ENCODE results near the gene ZNF107.
"Not testable (repeated sequence)": the region's sequence is repeated elsewhere in the genome, so short reads cannot be mapped to it uniquely, and the experiment has no call there.

ZNF107 gene

GRCh38 chr7:64643566-64643965, 22.4 kb upstream of the ZNF107 start:
- no peak for DNase-seq (ENCODE audit: low read depth in 2 of 2)

GRCh38 chr7:64651203-64651602, 14.7 kb upstream of the ZNF107 start:
- DNase-seq (ENCODE audit: low read depth in 2 of 2) = no peak

- DNase-seq (ENCODE audit: low read depth in 2 of 2) = no peak
Observed at GRCh38 chr7:64651632-64652165, 14.2 kb upstream of the ZNF107 start.

- no peak for DNase-seq (ENCODE audit: low read depth in 2 of 2)
Observed at GRCh38 chr7:64653721-64654401, 12.1 kb upstream of the ZNF107 start.

GRCh38 chr7:64654796-64655548, 11.0 kb upstream of the ZNF107 start:
- no peak for DNase-seq (ENCODE audit: low read depth in 2 of 2)

- no peak for DNase-seq (ENCODE audit: low read depth in 2 of 2)
Observed at GRCh38 chr7:64655811-64656210, 10.1 kb upstream of the ZNF107 start.

- no peak for DNase-seq (ENCODE audit: low read depth in 2 of 2)
Observed at GRCh38 chr7:64656489-64656888, 9.4 kb upstream of the ZNF107 start.

- DNase-seq (ENCODE audit: low read depth in 2 of 2) = not testable (repeated sequence)
Observed at GRCh38 chr7:64662091-64662490, 3.8 kb upstream of the ZNF107 start.

- DNase-seq (ENCODE audit: low read depth in 2 of 2) = no peak
Observed at GRCh38 chr7:64666663-64667050, 724 bp downstream of the ZNF107 start.

GRCh38 chr7:64667311-64667710, 1.4 kb downstream of the ZNF107 start:
- DNase-seq (ENCODE audit: low read depth in 2 of 2) = no peak

GRCh38 chr7:64672414-64672813, 6.5 kb downstream of the ZNF107 start:
- no peak for DNase-seq (ENCODE audit: low read depth in 2 of 2)

- no peak for DNase-seq (ENCODE audit: low read depth in 2 of 2)
Observed at GRCh38 chr7:64685091-64685490, 19.2 kb downstream of the ZNF107 start.

- DNase-seq (ENCODE audit: low read depth in 2 of 2) = no peak
Observed at GRCh38 chr7:64685741-64686140, 19.8 kb downstream of the ZNF107 start.

- no peak for DNase-seq (ENCODE audit: low read depth in 2 of 2)
Observed at GRCh38 chr7:64686493-64687184, 20.7 kb downstream of the ZNF107 start.

- no peak for DNase-seq (ENCODE audit: low read depth in 2 of 2)
Observed at GRCh38 chr7:64687249-64687648, 21.3 kb downstream of the ZNF107 start.

GRCh38 chr7:64688988-64689387, 23.1 kb downstream of the ZNF107 start:
- DNase-seq (ENCODE audit: low read depth in 2 of 2) = no peak

- no peak for DNase-seq (ENCODE audit: low read depth in 2 of 2)
Observed at GRCh38 chr7:64691831-64692230, 25.9 kb downstream of the ZNF107 start.

- not testable (repeated sequence) for DNase-seq (ENCODE audit: low read depth in 2 of 2)
Observed at GRCh38 chr7:64697863-64698262, 31.9 kb downstream of the ZNF107 start.

- no peak for DNase-seq (ENCODE audit: low read depth in 2 of 2)
Observed at GRCh38 chr7:64706625-64707292, 40.8 kb downstream of the ZNF107 start.

- DNase-seq (ENCODE audit: low read depth in 2 of 2) = not testable (repeated sequence)
Observed at GRCh38 chr7:64717896-64718295, 52.0 kb downstream of the ZNF107 start.

GRCh38 chr7:64729089-64729848, 63.3 kb downstream of the ZNF107 start:
- DNase-seq (ENCODE audit: low read depth in 2 of 2) = no peak
